BLaER1 (cell line): ENCODE measurements around the gene UNC5A.

Source experiments
- H3K27ac ChIP-seq: shearing (Covaris generic); formaldehyde crosslinking; 2 replicates; pipeline ENCODE4 v1.8.1; 2022
- H3K27me3 ChIP-seq: shearing (Covaris generic); formaldehyde crosslinking; 2 replicates; pipeline ENCODE4 v1.8.1; 2022
- H3K36me3 ChIP-seq: shearing (Covaris generic); formaldehyde crosslinking; 2 replicates; pipeline ENCODE4 v1.8.1; 2022
- H3K4me1 ChIP-seq: shearing (Covaris generic); formaldehyde crosslinking; 2 replicates; pipeline ENCODE4 v1.8.1; 2022
- H3K4me2 ChIP-seq: shearing (Covaris generic); formaldehyde crosslinking; 2 replicates; pipeline ENCODE4 v1.8.1; 2022
- H3K4me3 ChIP-seq: shearing (Covaris generic); formaldehyde crosslinking; 2 replicates; pipeline ENCODE4 v1.8.1; 2022
- H3K9ac ChIP-seq: shearing (Covaris generic); formaldehyde crosslinking; 2 replicates; pipeline ENCODE4 v1.8.1; 2022
- H3K9me3 ChIP-seq: shearing (Covaris generic); formaldehyde crosslinking; 2 replicates; pipeline ENCODE4 v1.8.1; 2022
- H4K20me1 ChIP-seq: shearing (Covaris generic); formaldehyde crosslinking; 2 replicates; pipeline ENCODE4 v1.8.1; 2022
- Cebpa-rat ChIP-seq: shearing (Covaris generic); IDR thresholded peaks from 2 replicates; pipeline ENCODE4 v1.8.1; 2022

Gene UNC5A

GRCh38 chr5:176875014-176875550, 64.7 kb downstream of the UNC5A start:
- Histone ChIP-seq H3K27me3 (peaks cover 63% of the 10 kb centered on the region), H3K4me3 (no peak overlapping the region), H3K9ac (no peak overlapping the region)

DNA sequence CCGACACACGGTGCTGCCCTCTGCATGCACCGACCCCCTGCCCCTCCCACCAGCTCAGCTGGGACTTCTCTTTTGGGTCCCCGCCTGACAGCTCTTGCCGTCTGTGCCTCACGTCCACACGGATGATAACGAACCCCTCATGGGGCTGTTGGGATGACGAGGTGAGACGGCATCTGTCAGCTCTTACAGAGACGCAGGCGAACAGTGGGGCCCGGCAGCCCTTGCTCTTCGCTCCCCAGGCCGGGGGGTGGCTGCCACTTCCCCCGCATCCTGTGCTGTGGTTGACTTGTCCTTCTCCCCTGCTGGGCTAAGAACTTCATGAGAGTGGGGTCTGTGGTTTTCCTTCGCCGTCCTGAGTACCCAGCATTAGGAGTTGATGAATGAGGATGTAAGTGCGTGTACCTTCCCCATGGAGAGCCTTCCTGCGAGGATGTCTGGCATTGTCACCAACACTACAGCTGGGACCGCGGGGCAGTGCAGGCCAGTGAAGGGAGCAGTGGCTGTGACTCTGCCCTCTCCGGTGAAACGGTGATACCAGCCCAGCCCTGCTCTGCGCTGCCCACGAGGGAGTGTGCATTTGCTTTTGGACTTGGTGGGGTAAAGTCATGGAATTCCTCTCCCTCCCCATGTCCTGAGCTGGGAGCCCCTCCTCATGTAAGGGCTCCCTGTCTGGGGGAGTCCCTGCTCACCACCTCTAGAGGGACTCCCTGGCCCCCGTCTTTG, 65.6 kb downstream of the UNC5A start:
- Histone ChIP-seq H3K9ac (no peak overlapping the region), H3K4me3 (no peak overlapping the region), H3K36me3 (no peaks in the 10 kb centered on the region), H4K20me1 (peaks cover 46% of the 10 kb centered on the region; the same call in 1 of the 2 replicates), H3K27ac (no peak overlapping the region), H3K4me2 (peak overlapping the region; percentile 57), H3K27me3 (peaks cover 60% of the 10 kb centered on the region), H3K4me1 (peaks cover 21% of the 10 kb centered on the region), H3K9me3 (no peaks in the 10 kb centered on the region)
- no peak for TF ChIP-seq Cebpa-rat

More at GRCh38 chr5:176875014-176875550, 64.7 kb downstream of the UNC5A start:
- TF ChIP-seq Cebpa-rat, result no peak
- Histone ChIP-seq H3K4me2 (no peak overlapping the region), H4K20me1 (peaks cover 46% of the 10 kb centered on the region; the same call in 1 of the 2 replicates), H3K36me3 (no peaks in the 10 kb centered on the region), H3K27ac (no peak overlapping the region), H3K4me1 (peaks cover 21% of the 10 kb centered on the region), H3K9me3 (peaks cover 7% of the 10 kb centered on the region; the same call in 1 of the 2 replicates)

- Histone ChIP-seq H3K9me3 (no peaks in the 10 kb centered on the region), H3K4me1 (peaks cover 21% of the 10 kb centered on the region), H3K27me3 (peaks cover 60% of the 10 kb centered on the region), H3K9ac (no peak overlapping the region), H3K4me3 (no peak overlapping the region), H3K27ac (no peak overlapping the region), H3K4me2 (peak overlapping the region; percentile 57), H3K36me3 (no peaks in the 10 kb centered on the region), H4K20me1 (peaks cover 50% of the 10 kb centered on the region; the same call in 1 of the 2 replicates)
- no peak for TF ChIP-seq Cebpa-rat
Observed at GRCh38 chr5:176876506-176877431, 66.4 kb downstream of the UNC5A start.

DNA sequence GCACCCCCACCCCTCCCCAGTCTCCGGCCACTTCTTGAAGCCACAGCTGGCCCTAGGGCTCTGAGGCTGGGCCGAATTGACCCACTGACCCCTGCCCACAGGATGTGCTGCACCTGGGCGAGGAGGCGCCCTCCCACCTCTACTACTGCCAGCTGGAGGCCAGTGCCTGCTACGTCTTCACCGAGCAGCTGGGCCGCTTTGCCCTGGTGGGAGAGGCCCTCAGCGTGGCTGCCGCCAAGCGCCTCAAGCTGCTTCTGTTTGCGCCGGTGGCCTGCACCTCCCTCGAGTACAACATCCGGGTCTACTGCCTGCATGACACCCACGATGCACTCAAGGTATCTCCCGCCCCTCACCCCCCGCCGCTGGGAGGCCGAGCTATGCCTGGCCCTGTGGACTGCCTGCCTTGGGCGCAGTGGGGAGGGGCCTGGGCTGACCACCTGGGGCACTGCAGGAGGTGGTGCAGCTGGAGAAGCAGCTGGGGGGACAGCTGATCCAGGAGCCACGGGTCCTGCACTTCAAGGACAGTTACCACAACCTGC, 67.5 kb downstream of the UNC5A start:
- TF ChIP-seq Cebpa-rat, result no peak
- no peak overlapping the region for H3K9ac ChIP-seq
- peaks cover 70% of the 10 kb centered on the region for H3K27me3 ChIP-seq
- no peak overlapping the region for H3K27ac ChIP-seq
- no peaks in the 10 kb centered on the region for H3K36me3 ChIP-seq
- no peaks in the 10 kb centered on the region for H3K9me3 ChIP-seq
- H4K20me1 ChIP-seq, result peaks cover 56% of the 10 kb centered on the region; the same call in 1 of the 2 replicates
- H3K4me3 ChIP-seq, result no peak overlapping the region
- H3K4me2 ChIP-seq, result no peak overlapping the region
- peaks cover 21% of the 10 kb centered on the region for H3K4me1 ChIP-seq

- peaks cover 68% of the 10 kb centered on the region for H3K27me3 ChIP-seq
- no peaks in the 10 kb centered on the region for H3K36me3 ChIP-seq
- no peak overlapping the region for H3K4me3 ChIP-seq
- H4K20me1 ChIP-seq, result peaks cover 60% of the 10 kb centered on the region; the same call in 1 of the 2 replicates
- no peak for TF ChIP-seq Cebpa-rat
- H3K9me3 ChIP-seq, result no peaks in the 10 kb centered on the region
- no peak overlapping the region for H3K9ac ChIP-seq
- H3K27ac ChIP-seq, result no peak overlapping the region
- peaks cover 18% of the 10 kb centered on the region for H3K4me1 ChIP-seq
- no peak overlapping the region for H3K4me2 ChIP-seq
Observed at GRCh38 chr5:176878463-176878862, 68.1 kb downstream of the UNC5A start.

- H4K20me1 ChIP-seq, result peaks cover 67% of the 10 kb centered on the region; the same call in 1 of the 2 replicates
- H3K9ac ChIP-seq, result no peak overlapping the region
- H3K4me1 ChIP-seq, result peaks cover 13% of the 10 kb centered on the region
- TF ChIP-seq Cebpa-rat, result no peak
- H3K4me2 ChIP-seq, result no peak overlapping the region
- peaks cover 62% of the 10 kb centered on the region for H3K27me3 ChIP-seq
- no peak overlapping the region for H3K27ac ChIP-seq
- no peaks in the 10 kb centered on the region for H3K36me3 ChIP-seq
- no peaks in the 10 kb centered on the region for H3K9me3 ChIP-seq
- no peak overlapping the region for H3K4me3 ChIP-seq
Observed at GRCh38 chr5:176878906-176879662, 68.7 kb downstream of the UNC5A start.

GRCh38 chr5:176879663-176880361, 69.5 kb downstream of the UNC5A start:
- no peak overlapping the region for H3K9ac ChIP-seq
- no peak overlapping the region for H3K27ac ChIP-seq
- H3K9me3 ChIP-seq, result no peaks in the 10 kb centered on the region
- H3K4me3 ChIP-seq, result no peak overlapping the region
- no peaks in the 10 kb centered on the region for H3K36me3 ChIP-seq
- no peak overlapping the region for H3K4me2 ChIP-seq
- H4K20me1 ChIP-seq, result peaks cover 69% of the 10 kb centered on the region; the same call in 1 of the 2 replicates
- TF ChIP-seq Cebpa-rat, result no peak
- H3K4me1 ChIP-seq, result peaks cover 13% of the 10 kb centered on the region
- H3K27me3 ChIP-seq, result peaks cover 55% of the 10 kb centered on the region

- H4K20me1 ChIP-seq, result peaks cover 67% of the 10 kb centered on the region; the same call in 1 of the 2 replicates
- H3K27me3 ChIP-seq, result peaks cover 48% of the 10 kb centered on the region
- H3K4me1 ChIP-seq, result peaks cover 12% of the 10 kb centered on the region
- no peak overlapping the region for H3K9ac ChIP-seq
- no peaks in the 10 kb centered on the region for H3K36me3 ChIP-seq
- no peak overlapping the region for H3K27ac ChIP-seq
- no peak overlapping the region for H3K4me3 ChIP-seq
- no peak overlapping the region for H3K4me2 ChIP-seq
- no peak for TF ChIP-seq Cebpa-rat
- no peaks in the 10 kb centered on the region for H3K9me3 ChIP-seq
Observed at GRCh38 chr5:176880366-176881020, 70.1 kb downstream of the UNC5A start.
